MM.1S (cell line): ENCODE results near the gene PMEPA1.

Experiments used
- DNase-seq: peaks from one replicate; pipeline ENCODE4 v3.0.0-alpha.2; 2015
- H2AFZ ChIP-seq: fragments of 300-600 bp; sonication (generic); 2 replicates; pipeline ENCODE4 v1.6.0; 2016; ENCODE audit warnings: antibody characterized with exemption, low read length
- H3F3A ChIP-seq: fragments of 300-600 bp; sonication (generic); 2 replicates; pipeline ENCODE4 v1.6.1; 2016; ENCODE audit warnings: mild to moderate bottlenecking, antibody characterized with exemption, low read length, moderate library complexity, mixed read lengths; ENCODE audit not compliant: insufficient read depth
- H3K27ac ChIP-seq: fragments of 300-600 bp; sonication (generic); 2 replicates; pipeline ENCODE4 v1.5.1; 2016; ENCODE audit warnings: mild to moderate bottlenecking, low read length
- H3K27me3 ChIP-seq: fragments of 300-600 bp; sonication (generic); replicated peaks from 2 replicates; pipeline ENCODE4 v1.6.0; 2016; ENCODE audit warnings: low read length; ENCODE audit not compliant: insufficient read depth
- H3K36me3 ChIP-seq: fragments of 300-600 bp; sonication (generic); replicated peaks from 2 replicates; pipeline ENCODE4 v1.6.1; 2016; ENCODE audit warnings: mild to moderate bottlenecking, low read length, mixed read lengths; ENCODE audit not compliant: insufficient read depth
- H3K4me1 ChIP-seq: fragments of 300-600 bp; sonication (generic); 2 replicates; pipeline ENCODE4 v1.6.1; 2016; ENCODE audit warnings: low read length, mixed read lengths
- H3K4me2 ChIP-seq: fragments of 300-600 bp; sonication (generic); 2 replicates; pipeline ENCODE4 v1.6.0; 2016; ENCODE audit warnings: low read depth, low read length
- H3K4me3 ChIP-seq: fragments of 300-600 bp; sonication (generic); 2 replicates; pipeline ENCODE4 v1.5.1; 2016; ENCODE audit warnings: low read length, mixed read lengths
- H3K79me2 ChIP-seq: fragments of 300-600 bp; sonication (generic); 2 replicates; pipeline ENCODE4 v1.6.1; 2016; ENCODE audit warnings: mixed run types, low read length, mixed read lengths
- H3K9ac ChIP-seq: fragments of 300-600 bp; sonication (generic); 2 replicates; pipeline ENCODE4 v1.6.1; 2016; ENCODE audit warnings: low read length, mixed read lengths
- H3K9me2 ChIP-seq: fragments of 300-600 bp; sonication (generic); replicated peaks from 2 replicates; pipeline ENCODE4 v1.6.1; 2016; ENCODE audit warnings: mild to moderate bottlenecking, low read length, mixed read lengths; ENCODE audit not compliant: insufficient read depth
- H3K9me3 ChIP-seq: fragments of 300-600 bp; sonication (generic); replicated peaks from 2 replicates; pipeline ENCODE4 v1.6.1; 2016; ENCODE audit warnings: mild to moderate bottlenecking, low read length, mixed read lengths; ENCODE audit not compliant: insufficient read depth
- H4K20me1 ChIP-seq: fragments of 300-600 bp; sonication (generic); 2 replicates; pipeline ENCODE4 v1.6.1; 2016; ENCODE audit warnings: mild to moderate bottlenecking, low read length, moderate library complexity, mixed read lengths; ENCODE audit not compliant: insufficient read depth
- EZH2 ChIP-seq: fragments of 300-600 bp; sonication (generic); optimal IDR thresholded peaks from 2 replicates; pipeline ENCODE3; 2017; ENCODE audit warnings: low read depth, mild to moderate bottlenecking, antibody characterized with exemption, low read length, mixed read lengths
- EZH2phosphoT487 ChIP-seq: fragments of 300-600 bp; sonication (generic); IDR thresholded peaks from 2 replicates; pipeline ENCODE4 v1.6.1; 2018; ENCODE audit warnings: antibody characterized with exemption, low read length
- TF ChIP-seq, protein P1 (sequence below): fragments of 300-600 bp; sonication (generic); IDR thresholded peaks from 2 replicates; pipeline ENCODE4 v1.5.1; 2016; ENCODE audit warnings: antibody characterized with exemption, low read length, mixed read lengths

The PMEPA1 gene

DNA sequence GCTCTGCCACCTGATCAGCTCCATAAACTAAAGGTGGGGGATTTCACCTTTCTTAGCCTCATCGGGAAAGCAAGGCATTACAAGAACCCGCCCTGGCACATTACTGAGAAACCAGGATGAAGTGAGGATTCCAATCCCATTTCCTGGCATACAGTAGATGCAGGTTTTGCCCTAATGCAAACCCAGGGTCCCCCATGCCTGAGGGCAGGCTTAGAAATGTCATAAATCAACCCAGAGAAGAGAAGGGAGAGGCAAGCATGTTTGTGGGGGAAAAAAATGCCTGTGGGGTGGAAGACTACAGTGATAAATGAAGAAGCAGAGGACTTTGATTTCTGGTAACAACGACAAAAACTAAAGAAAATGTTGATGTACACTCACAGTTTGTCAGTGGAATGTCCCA lies 18.0 kb upstream of the PMEPA1 start:
- Histone ChIP-seq H3K4me1 (no peaks in the 10 kb centered on the region), H3K9me2 (no peaks in the 10 kb centered on the region), H3K36me3 (no peaks in the 10 kb centered on the region), H3K4me3 (no peak overlapping the region), H4K20me1 (no peaks in the 10 kb centered on the region), H3K4me2 (no peak overlapping the region), H3K27ac (no peak overlapping the region), H3K9ac (no peak overlapping the region), H3F3A (no peaks in the 10 kb centered on the region), H3K9me3 (no peaks in the 10 kb centered on the region), H2AFZ (no peak overlapping the region), H3K79me2 (no peaks in the 10 kb centered on the region), H3K27me3 (peaks cover 56% of the 10 kb centered on the region)
- no peak for TF ChIP-seq EZH2
- TF ChIP-seq, protein P1, sequence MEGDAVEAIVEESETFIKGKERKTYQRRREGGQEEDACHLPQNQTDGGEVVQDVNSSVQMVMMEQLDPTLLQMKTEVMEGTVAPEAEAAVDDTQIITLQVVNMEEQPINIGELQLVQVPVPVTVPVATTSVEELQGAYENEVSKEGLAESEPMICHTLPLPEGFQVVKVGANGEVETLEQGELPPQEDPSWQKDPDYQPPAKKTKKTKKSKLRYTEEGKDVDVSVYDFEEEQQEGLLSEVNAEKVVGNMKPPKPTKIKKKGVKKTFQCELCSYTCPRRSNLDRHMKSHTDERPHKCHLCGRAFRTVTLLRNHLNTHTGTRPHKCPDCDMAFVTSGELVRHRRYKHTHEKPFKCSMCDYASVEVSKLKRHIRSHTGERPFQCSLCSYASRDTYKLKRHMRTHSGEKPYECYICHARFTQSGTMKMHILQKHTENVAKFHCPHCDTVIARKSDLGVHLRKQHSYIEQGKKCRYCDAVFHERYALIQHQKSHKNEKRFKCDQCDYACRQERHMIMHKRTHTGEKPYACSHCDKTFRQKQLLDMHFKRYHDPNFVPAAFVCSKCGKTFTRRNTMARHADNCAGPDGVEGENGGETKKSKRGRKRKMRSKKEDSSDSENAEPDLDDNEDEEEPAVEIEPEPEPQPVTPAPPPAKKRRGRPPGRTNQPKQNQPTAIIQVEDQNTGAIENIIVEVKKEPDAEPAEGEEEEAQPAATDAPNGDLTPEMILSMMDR = no peak
- no peak for TF ChIP-seq EZH2phosphoT487
- no peak for DNase-seq

DNA sequence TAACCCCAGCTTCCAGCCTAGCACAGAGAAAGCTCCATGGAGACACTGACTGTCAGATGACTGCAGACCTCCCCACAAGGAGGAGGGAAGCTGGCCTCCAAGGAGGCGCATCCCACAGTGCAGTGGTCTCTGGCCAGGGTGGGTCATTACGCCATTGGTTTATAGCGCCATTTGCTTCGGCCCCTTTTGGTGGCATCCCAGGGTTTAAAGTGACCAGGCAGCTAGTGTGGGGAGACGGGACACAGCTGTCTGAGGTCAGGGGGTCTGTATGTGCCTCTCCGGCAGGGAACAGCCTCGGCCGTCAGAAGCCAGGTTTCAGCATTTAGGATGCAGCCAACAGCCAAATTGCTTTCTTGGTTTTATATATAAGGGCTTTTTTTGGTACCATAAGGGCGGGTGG lies 15.8 kb upstream of the PMEPA1 start:
- H3K79me2 ChIP-seq = no peaks in the 10 kb centered on the region
- H3K27ac ChIP-seq = no peak overlapping the region
- no peak overlapping the region for H3K4me2 ChIP-seq
- no peak overlapping the region for H3K4me3 ChIP-seq
- H3K9ac ChIP-seq = no peak overlapping the region
- no peaks in the 10 kb centered on the region for H3K9me3 ChIP-seq
- TF ChIP-seq EZH2 (no peak), EZH2phosphoT487 (no peak)
- TF ChIP-seq, protein P1 = no peak
- no peaks in the 10 kb centered on the region for H3F3A ChIP-seq
- H3K36me3 ChIP-seq = no peaks in the 10 kb centered on the region
- H4K20me1 ChIP-seq = no peaks in the 10 kb centered on the region
- no peaks in the 10 kb centered on the region for H3K9me2 ChIP-seq
- no peak for DNase-seq
- H3K27me3 ChIP-seq = peaks cover 66% of the 10 kb centered on the region
- no peaks in the 10 kb centered on the region for H3K4me1 ChIP-seq
- H2AFZ ChIP-seq = no peak overlapping the region

DNA sequence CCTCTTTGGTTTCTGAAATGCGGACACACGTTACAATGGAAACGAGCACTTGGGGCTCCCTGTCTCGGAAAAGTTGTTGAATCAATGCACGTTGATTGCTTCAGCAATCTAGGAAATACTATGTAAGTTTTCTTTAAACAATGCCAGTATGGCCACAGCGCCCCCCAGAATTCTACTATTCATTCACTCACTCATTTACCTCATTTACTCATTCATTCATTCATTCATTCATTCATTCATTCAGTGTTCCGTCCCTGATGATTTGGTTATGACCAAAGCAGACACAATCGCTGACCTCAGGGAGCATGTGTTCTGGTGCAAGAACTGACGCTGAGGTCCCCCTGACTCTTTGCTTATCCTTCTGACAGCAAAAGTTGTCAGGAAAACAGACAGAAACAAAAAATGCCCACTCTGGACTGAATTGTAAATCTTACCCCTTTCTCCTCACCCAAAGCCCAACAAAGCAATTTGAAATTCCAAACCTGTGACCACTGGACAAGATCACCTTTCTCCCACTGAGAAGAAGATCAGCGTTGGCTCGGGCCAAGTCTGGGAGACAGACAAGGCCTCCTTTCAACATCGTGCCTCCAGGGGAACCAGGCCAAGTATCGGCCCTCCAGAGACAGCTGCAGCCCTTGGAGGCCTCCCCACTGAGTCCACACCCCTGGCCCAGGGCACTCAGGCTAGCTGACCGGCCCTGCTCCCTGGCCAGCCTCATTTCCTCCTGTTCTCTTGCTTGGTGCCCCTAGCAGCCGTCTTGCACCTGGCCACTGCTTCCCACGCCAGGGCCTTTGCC lies 15.0 kb upstream of the PMEPA1 start:
- peaks cover 68% of the 10 kb centered on the region for H3K27me3 ChIP-seq
- TF ChIP-seq, protein P1 = no peak
- no peak for TF ChIP-seq EZH2phosphoT487
- TF ChIP-seq EZH2 = no peak
- DNase-seq = no peak

More for the DNA sequence above, 15.0 kb upstream of the PMEPA1 start:
- H4K20me1 ChIP-seq = no peaks in the 10 kb centered on the region
- H3K9me3 ChIP-seq = no peaks in the 10 kb centered on the region
- H3K9me2 ChIP-seq = no peaks in the 10 kb centered on the region
- no peak overlapping the region for H3K4me2 ChIP-seq
- H2AFZ ChIP-seq = no peak overlapping the region
- no peak overlapping the region for H3K27ac ChIP-seq
- H3K4me3 ChIP-seq = no peak overlapping the region
- H3F3A ChIP-seq = no peaks in the 10 kb centered on the region
- H3K9ac ChIP-seq = no peak overlapping the region
- H3K4me1 ChIP-seq = no peaks in the 10 kb centered on the region
- no peaks in the 10 kb centered on the region for H3K79me2 ChIP-seq
- H3K36me3 ChIP-seq = no peaks in the 10 kb centered on the region
